ENCODE results near the gene CCSER1. TPM values are rescaled to one million over a fixed set of nuclear protein-coding genes. Genes with fewer than 3 reads are reported as not detected.
"Not testable (repeated sequence)": the region's sequence is repeated elsewhere in the genome, so short reads cannot be mapped to it uniquely, and the experiment has no call there.

CCSER1 gene
- total and polyA plus RNA-seq, 2 experiments from 2014 or later = 2.9 to 3.4 TPM

GRCh38 chr4:91154041-91154440 lies 1026.8 kb downstream of the CCSER1 start:
- peaks cover 45% of the 10 kb centered on the region for H3K9me3 Mint-ChIP-seq
- H3K27me3 Mint-ChIP-seq (ENCODE audit: insufficient read depth, low read depth, poor library complexity); H3K36me3 ChIP-seq (ENCODE audit: insufficient read depth); ATAC-seq; H3K4me2 ChIP-seq; H3K4me3 Mint-ChIP-seq; H3K4me1 Mint-ChIP-seq; H3K79me2 ChIP-seq (replicated peaks; ENCODE audit: insufficient read depth); H3K4me1 ChIP-seq (ENCODE audit: insufficient read depth); H3K9me2 ChIP-seq (ENCODE audit: insufficient read depth); H3F3A ChIP-seq (replicated peaks; ENCODE audit: low read depth); DNase-seq (ENCODE audit: low spot score); H2AFZ ChIP-seq; H3K4me3 ChIP-seq; H3K27me3 ChIP-seq (ENCODE audit: insufficient read depth); H3K27ac ChIP-seq (ENCODE audit: low read depth); H4K20me1 ChIP-seq (replicated peaks; ENCODE audit: insufficient read depth); H3K27ac Mint-ChIP-seq: not testable (repeated sequence)
- H3K36me3 Mint-ChIP-seq (ENCODE audit: low read depth) = peaks cover 24% of the 10 kb centered on the region

GRCh38 chr4:91167864-91168653 lies 1040.9 kb downstream of the CCSER1 start:
- not testable (repeated sequence) for DNase-seq (ENCODE audit: low spot score); H3K9me2 ChIP-seq (ENCODE audit: insufficient read depth); H3K27me3 ChIP-seq (ENCODE audit: insufficient read depth); H3K36me3 ChIP-seq (ENCODE audit: insufficient read depth); H3K4me2 ChIP-seq; H2AFZ ChIP-seq; H3F3A ChIP-seq (replicated peaks; ENCODE audit: low read depth); H3K4me1 Mint-ChIP-seq; H4K20me1 ChIP-seq (replicated peaks; ENCODE audit: insufficient read depth); H3K79me2 ChIP-seq (replicated peaks; ENCODE audit: insufficient read depth); H3K4me1 ChIP-seq (ENCODE audit: insufficient read depth); H3K27ac ChIP-seq (ENCODE audit: low read depth); H3K4me3 Mint-ChIP-seq; H3K4me3 ChIP-seq; H3K27ac Mint-ChIP-seq; ATAC-seq; H3K27me3 Mint-ChIP-seq (ENCODE audit: insufficient read depth, low read depth, poor library complexity)
- H3K9me3 Mint-ChIP-seq = peaks cover 36% of the 10 kb centered on the region
- H3K36me3 Mint-ChIP-seq (ENCODE audit: low read depth) = peaks cover 29% of the 10 kb centered on the region

- H3K4me1 Mint-ChIP-seq = no peaks in the 10 kb centered on the region; the same call in 2 of the 3 replicates
- H3K27ac Mint-ChIP-seq = no peak overlapping the region
- no peaks in the 10 kb centered on the region for H3K79me2 ChIP-seq (replicated peaks; ENCODE audit: insufficient read depth)
- no peak overlapping the region for H2AFZ ChIP-seq
- H3F3A ChIP-seq (replicated peaks; ENCODE audit: low read depth) = no peaks in the 10 kb centered on the region
- no peak for TF ChIP-seq STAT1 (IDR thresholded peaks at IDR 0.05; ENCODE audit: unreplicated experiment)
- no peak for TF ChIP-seq ZNF331 (CRISPR knock-in tag; IDR thresholded peaks at IDR 0.05; ENCODE audit: low read depth)
- no peak for TF ChIP-seq NANOG (IDR thresholded peaks at IDR 0.05; ENCODE audit: borderline replicate concordance)
- H3K27ac ChIP-seq (ENCODE audit: low read depth) = no peak overlapping the region
- ATAC-seq (no peak), DNase-seq (ENCODE audit: low spot score) (no peak)
- no peak overlapping the region for H3K4me3 Mint-ChIP-seq
- peaks cover 19% of the 10 kb centered on the region for H3K9me3 Mint-ChIP-seq
- no peaks in the 10 kb centered on the region for H3K9me2 ChIP-seq (ENCODE audit: insufficient read depth)
- H3K36me3 Mint-ChIP-seq (ENCODE audit: low read depth) = peaks cover 20% of the 10 kb centered on the region
- H3K4me1 ChIP-seq (ENCODE audit: insufficient read depth) = no peaks in the 10 kb centered on the region
- no peaks in the 10 kb centered on the region for H3K27me3 Mint-ChIP-seq (ENCODE audit: insufficient read depth, low read depth, poor library complexity)
- H3K4me3 ChIP-seq = no peak overlapping the region
- H4K20me1 ChIP-seq (replicated peaks; ENCODE audit: insufficient read depth) = no peaks in the 10 kb centered on the region
- H3K36me3 ChIP-seq (ENCODE audit: insufficient read depth) = no peaks in the 10 kb centered on the region
- no peaks in the 10 kb centered on the region for H3K27me3 ChIP-seq (ENCODE audit: insufficient read depth)
- H3K4me2 ChIP-seq = no peak overlapping the region
Measured at GRCh38 chr4:91170768-91171167, 1043.6 kb downstream of the CCSER1 start.

- Mint-ChIP-seq H3K4me1 (no peaks in the 10 kb centered on the region; the same call in 2 of the 3 replicates), H3K27ac (no peak overlapping the region), H3K4me3 (no peak overlapping the region), H3K36me3 (ENCODE audit: low read depth) (peaks cover 18% of the 10 kb centered on the region), H3K9me3 (peaks cover 20% of the 10 kb centered on the region), H3K27me3 (ENCODE audit: insufficient read depth, low read depth, poor library complexity) (no peaks in the 10 kb centered on the region)
- Histone ChIP-seq H3K4me3 (no peak overlapping the region), H3F3A (replicated peaks; ENCODE audit: low read depth) (no peaks in the 10 kb centered on the region), H3K27me3 (ENCODE audit: insufficient read depth) (no peaks in the 10 kb centered on the region), H3K27ac (ENCODE audit: low read depth) (no peak overlapping the region), H3K9me2 (ENCODE audit: insufficient read depth) (no peaks in the 10 kb centered on the region), H3K36me3 (ENCODE audit: insufficient read depth) (no peaks in the 10 kb centered on the region), H3K4me2 (no peak overlapping the region), H3K4me1 (ENCODE audit: insufficient read depth) (no peaks in the 10 kb centered on the region), H2AFZ (no peak overlapping the region), H4K20me1 (replicated peaks; ENCODE audit: insufficient read depth) (no peaks in the 10 kb centered on the region), H3K79me2 (replicated peaks; ENCODE audit: insufficient read depth) (no peaks in the 10 kb centered on the region)
- TF ChIP-seq CTCF (conservative IDR thresholded peaks at IDR 0.05; ENCODE audit: low read depth in 2 of 2) = no peak
- TF ChIP-seq NANOG (IDR thresholded peaks at IDR 0.05; ENCODE audit: borderline replicate concordance) = no peak
- no peak for TF ChIP-seq ZNF331 (CRISPR knock-in tag; IDR thresholded peaks at IDR 0.05; ENCODE audit: low read depth)
- no peak for TF ChIP-seq REST (IDR thresholded peaks at IDR 0.05; ENCODE audit: unreplicated experiment)
- no peak for TF ChIP-seq JUNB (IDR thresholded peaks at IDR 0.05; ENCODE audit: unreplicated experiment)
- TF ChIP-seq EZH2phosphoT487 (IDR thresholded peaks at IDR 0.05; ENCODE audit: unreplicated experiment) = no peak
- DNase-seq (ENCODE audit: low spot score) = no peak
- no peak for ATAC-seq
Measured at GRCh38 chr4:91171217-91171616, 1044.0 kb downstream of the CCSER1 start.
